DMS79 treated with DMSO at 0.1 percent for 48 hours (cell line): ENCODE data around the gene CHRM1.

ENCODE experiments used
- DNase-seq: peaks from one replicate; lab custom pipeline; 2025; lab: John Stamatoyannopoulos, UW

Gene CHRM1

DNA sequence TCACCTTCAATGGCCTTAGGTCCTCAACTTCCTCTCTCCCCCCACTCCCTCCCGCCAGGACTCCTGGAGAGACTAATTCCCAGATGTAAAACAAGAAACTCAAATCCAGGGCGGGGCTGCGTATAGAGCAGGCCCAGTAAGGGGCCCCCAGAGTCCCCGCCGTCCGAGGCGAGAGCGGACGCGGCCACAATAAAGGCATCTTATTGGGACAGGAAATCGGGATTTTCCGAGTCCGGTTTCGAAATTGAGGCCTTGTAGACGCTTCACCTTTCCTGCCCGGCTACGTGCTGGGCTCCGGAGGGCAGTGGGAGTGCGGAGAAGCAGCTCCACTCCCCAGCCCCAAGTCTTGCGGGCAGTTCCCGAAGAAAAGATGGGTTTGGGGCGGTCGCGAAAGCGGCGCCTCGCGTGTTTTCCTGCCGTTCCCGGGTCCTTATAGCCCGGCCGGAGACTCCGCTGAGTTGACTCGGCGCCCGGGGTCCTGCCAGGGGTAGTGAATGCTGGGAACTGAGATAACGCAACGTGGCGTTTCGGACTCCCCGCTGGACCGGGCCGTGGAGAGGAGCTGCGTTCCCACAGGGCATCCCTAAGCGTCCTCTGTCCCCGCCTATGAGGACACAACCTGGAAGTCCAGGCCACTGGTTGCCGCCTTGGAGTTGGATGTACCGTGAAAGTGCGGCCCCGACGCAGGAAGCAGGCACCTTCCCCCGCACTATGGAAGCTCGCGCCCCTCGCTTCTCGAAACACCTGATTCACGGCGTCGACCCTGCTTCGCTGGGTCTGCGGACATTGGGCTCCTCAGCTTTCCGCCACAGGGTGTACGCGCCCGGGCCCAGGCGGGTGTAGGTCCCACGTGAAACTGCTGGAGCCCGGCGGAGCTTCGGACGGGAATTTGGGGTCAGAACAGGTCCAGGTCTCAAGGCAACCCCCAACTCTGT is 4.8 kb upstream of the CHRM1 start:
- DNase-seq: no peak

DNA sequence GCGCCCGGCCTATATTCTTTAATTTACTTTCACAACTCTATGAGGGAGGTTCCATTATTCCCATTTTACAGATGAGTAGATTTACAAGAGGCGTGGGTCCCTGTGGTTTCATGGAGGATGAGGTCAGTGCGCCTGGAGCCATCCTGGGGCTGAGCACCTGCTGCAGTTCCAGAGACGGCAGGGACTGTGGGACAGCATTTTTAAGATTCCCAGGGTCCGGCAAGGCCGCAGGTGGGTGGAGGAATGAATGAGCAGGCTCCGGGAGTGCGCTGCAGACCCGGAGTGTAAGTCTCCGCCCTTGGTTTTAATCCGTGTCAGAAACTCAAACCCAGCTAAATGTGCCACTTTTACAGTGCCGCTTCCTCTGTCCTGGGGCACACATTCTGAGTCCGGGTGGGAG is 4.1 kb upstream of the CHRM1 start:
- DNase-seq: no peak

DNA sequence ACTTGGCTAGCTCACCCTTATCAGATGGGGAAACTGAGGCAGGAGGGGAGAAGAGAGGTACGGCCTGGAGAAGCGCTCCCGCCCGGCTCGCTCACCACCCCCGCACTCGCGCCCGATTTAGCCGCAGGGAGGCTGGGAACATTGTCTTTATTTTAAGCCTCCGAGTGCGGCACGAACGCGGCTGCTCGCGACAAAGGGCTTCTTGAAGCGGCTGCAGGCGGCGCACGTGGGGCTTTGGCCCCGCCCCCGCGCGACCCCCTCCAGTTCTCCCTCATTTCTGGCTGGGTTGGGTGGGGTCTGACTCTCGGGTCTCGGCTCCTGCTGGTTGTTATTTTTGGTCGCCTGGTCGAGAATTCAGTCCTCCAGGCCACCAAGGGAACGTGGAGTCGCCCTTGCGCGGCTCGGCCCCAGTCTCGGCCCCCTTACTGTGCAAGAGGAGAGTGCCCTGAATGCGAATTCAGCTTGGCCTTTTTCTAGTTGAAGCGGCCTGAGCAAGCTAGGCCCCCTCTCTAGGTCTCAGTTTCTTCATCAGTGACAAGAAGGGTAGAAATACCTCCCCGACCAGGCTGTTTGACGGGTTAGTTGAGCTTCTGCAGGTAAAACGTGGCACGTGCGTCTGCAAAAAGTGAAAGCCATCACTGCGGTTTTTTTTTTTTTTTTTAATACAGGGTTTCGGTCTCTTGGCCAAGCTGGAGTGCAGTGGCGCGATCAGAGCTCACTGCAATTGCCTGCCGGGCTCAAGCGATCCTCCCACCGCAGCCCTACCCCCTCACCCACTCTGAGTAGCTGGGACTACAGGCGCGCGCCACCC is 2.6 kb upstream of the CHRM1 start:
- peak; percentile 17 for DNase-seq

- DNase-seq: no peak
Observed at GRCh38 chr11:62922653-62923431, 1.7 kb upstream of the CHRM1 start.

DNA sequence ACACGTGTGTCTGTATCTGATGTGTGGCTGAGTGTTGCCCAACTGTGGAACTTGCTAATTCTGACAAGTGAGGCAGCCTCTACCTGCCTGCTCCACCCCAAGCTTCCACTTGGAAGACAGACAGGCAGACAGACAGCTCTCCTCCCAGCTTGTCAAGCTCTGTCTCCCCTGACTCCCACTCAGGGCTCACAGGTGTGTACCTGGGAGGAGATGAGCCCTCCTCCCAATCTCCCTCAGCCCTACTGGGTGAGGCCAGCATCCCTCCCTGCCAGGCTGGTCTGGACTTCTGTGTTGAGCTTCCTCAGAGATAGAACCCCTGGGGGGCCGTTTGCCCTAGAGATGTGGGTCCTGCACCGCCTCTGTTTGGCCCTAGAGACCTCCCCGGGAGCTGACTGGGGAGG is 1.0 kb upstream of the CHRM1 start:
- DNase-seq: no peak

DNA sequence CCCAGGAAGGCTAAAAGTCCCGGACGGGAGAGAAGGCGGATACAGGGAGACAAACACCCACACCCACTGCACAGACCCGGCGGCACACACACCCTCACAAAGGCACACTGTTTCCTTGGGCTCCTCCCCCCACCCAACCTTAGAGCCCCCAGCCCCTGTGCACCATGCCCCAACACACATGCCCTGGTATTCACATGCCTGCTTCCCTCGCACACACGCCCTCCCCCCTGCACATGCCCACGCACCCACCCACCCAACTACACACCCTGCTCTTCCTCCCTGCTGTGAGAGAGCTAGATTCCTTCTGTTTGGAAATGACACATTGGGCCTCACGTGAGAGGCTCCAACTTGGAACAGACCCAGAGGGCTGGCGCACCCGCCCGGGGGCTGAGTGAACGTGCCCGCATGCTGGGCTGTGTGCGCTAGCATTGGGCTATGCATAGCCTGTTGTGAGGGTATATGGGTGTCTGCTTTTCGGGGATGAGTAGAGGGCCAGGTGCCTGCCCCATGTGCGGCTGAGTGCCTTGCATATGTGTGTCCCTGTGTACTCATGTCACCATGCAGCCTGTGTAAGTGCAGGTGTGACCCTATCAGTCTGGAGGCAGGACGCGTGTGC is 518 bp upstream of the CHRM1 start:
- no peak for DNase-seq

DNA sequence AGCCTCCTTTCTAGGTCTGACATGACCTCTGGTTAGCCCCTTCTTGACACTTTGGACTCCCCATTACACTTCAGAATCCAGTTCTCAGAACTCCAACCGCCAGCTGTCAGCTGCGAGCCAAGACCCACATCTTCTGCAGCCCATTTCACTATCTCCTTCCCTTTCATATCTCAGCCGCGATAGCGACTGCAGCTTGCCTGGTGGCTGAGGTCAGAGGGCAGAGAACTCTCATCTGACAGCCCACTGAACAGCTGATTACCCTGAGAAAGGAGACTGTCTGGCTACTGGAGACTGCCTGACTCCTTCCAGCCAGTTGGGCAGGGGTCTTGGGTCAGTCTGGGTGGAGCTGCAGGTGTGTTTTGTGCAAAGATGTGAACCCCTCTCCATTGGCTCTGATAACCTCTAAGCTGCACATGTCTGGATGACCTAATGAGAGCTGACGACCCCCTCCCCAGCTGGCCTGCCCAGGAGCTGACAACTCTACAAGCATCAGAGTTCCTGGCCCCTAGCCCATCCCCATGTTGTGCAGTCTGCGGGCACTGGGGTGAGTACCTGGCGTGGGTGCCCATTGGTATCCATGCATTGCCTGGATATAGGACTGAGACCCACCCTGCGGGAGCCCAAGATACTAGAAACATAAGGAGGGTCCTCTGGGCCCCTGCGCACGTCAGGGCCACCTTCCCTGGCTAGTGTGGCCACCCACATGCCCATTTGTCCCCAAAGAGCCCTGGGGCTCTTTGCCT is 1.1 kb downstream of the CHRM1 start:
- no peak for DNase-seq

- DNase-seq: no peak
Observed at GRCh38 chr11:62919476-62919875, 1.7 kb downstream of the CHRM1 start.

- no peak for DNase-seq
Observed at GRCh38 chr11:62918531-62918930, 2.6 kb downstream of the CHRM1 start.

DNA sequence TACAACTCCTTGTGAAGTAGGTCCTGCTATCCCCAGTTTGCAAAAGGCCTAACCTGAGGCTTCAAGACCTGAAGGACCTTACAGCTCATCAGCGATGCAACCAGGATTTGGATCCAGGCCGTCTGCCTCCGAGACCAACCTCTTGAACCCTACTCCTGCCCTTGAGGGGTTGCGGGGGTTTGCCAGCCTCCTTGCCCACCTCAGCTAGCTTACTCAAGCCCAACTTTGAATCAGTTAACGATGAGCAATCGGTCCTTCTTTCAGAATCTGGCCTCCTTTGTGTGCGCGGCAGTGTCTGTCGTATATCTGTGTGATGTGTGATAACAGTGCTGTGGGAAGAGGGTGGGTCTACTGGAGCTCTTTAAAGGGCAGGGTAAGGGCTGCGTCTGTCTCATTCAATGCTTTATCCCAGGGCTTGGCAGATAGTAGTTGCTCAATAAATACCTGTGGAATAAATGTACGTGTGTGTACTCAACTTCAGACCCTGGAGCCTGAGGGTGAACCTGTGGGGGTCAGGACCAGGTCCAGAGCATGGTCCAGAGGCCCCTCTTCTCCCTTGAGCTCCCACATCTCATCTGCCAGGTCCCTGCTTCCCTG is 3.2 kb downstream of the CHRM1 start:
- DNase-seq: no peak

DNA sequence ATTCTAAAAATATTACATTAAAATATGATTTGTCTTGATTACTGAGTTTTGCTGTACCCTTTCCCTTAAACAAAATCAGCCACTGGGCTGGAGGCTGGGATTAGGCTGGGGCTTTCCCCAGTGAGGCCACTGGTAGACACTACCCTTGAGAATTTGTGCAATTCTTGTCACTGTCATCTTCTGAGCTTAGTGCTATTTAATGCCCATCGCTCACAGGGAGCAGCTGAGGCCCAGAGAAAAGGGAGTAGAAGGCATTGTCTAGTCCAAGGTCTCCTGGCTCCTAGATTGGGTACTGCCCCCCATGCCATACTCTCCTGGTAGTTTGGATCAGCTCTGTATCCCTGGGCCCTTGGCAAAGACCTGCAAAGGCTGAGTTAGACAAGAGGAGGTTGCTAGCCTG is 6.7 kb downstream of the CHRM1 start:
- no peak for DNase-seq

DNA sequence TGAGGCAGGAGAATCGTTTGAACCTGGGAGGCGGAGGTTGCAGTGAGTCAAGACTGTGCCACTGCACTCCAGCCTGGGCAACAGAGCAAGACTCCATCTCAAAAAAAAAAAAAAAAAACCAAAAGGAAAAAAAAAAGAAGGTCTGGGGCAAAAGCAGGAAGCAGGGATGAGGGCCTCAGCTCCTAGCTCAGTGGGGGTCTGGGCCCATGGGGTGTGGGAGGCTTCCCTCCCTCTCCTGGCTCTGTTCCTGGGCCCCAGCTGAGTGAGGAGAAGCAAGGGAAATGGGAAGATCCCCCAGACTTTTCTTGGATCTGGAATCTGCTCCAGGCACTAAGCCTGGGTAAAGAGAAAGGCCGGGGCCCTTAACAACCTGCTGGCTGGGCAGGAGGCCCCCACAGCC is 8.9 kb downstream of the CHRM1 start:
- DNase-seq: no peak

GRCh38 chr11:62911137-62912130 is 9.7 kb downstream of the CHRM1 start:
- DNase-seq: no peak

GRCh38 chr11:62910141-62910882 is 10.9 kb downstream of the CHRM1 start:
- no peak for DNase-seq

GRCh38 chr11:62909107-62909894 is 11.9 kb downstream of the CHRM1 start:
- peak; percentile 20 for DNase-seq

- no peak for DNase-seq
Observed at GRCh38 chr11:62908468-62909072, 12.6 kb downstream of the CHRM1 start.

- DNase-seq: peak; percentile 78
Observed at GRCh38 chr11:62905927-62906531, 15.1 kb downstream of the CHRM1 start.
